Measurements from ENCODE around the gene SPNS2. TPM values are rescaled to one million over a fixed set of nuclear protein-coding genes. Genes with fewer than 3 reads are reported as not detected.

Gene SPNS2
- total RNA-seq, 8 experiments from 2014 or later = 2.2 to 25.6 (median 11.6) TPM

GRCh38 chr17:4475001-4475400, 23.7 kb upstream of the SPNS2 start:
- ATAC-seq (replicated peaks in 6 of 8) = peak in 5 of 8 experiments; percentile 17 to 46 (median 27)
- no peak overlapping the region for H3K27ac ChIP-seq
- in situ Hi-C loops (cut with MboI; ENCODE audit: low pct_unique_long_range_greater_than_20kb in 2 of 9, low sequenced_read_pairs in 9 of 9, unreplicated experiment in 9 of 9) = no loop called here
- H3K4me3 ChIP-seq = no peak overlapping the region
- H3K4me1 ChIP-seq (replicated peaks in 1 of 2) = peaks cover 4 to 10% of the 10 kb centered on the region in 2 donors
- WGBS, 10 experiments = no CpG with 5 or more reads among the region's 9 CpGs

- Histone ChIP-seq H3K4me1 (replicated peaks in 1 of 2) (peaks cover 8 to 15% of the 10 kb centered on the region in 2 donors), H3K4me3 (no peak overlapping the region), H3K27ac (no peak overlapping the region)
- 0 to 89% (median 83%) methylated on average over 1 to 5 of the region's 7 CpGs; no CpG with 5 or more reads in 7 of the 10 experiments for WGBS, 10 experiments
- ATAC-seq (replicated peaks in 6 of 8) = peak in 4 of 8 experiments; percentile 4 to 26 (median 10)
- in situ Hi-C loops (cut with MboI; ENCODE audit: low pct_unique_long_range_greater_than_20kb in 2 of 9, low sequenced_read_pairs in 9 of 9, unreplicated experiment in 9 of 9) = no loop called here
Observed at GRCh38 chr17:4475463-4475862, 23.2 kb upstream of the SPNS2 start.

DNA sequence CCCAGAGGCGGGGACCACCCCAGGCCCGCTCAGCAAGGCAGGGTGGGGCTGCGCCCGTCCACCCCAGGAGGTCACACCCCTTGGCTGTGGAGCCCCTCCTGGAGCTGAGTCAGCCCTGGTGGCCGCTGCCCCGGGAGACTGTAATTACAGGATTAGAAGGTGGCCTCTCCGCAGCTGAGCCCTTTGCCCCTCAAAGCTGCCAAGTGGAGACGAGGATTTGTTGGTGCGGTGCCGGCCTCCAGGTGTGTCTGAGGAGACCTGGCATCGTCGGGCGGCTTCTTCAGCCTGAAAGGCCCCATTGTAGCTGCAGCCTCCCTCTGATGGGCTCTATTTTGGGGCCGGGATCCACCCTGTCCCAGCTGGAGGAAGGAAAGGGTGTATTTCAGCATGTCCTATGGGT, 22.7 kb upstream of the SPNS2 start:
- in situ Hi-C loops (cut with MboI; ENCODE audit: low pct_unique_long_range_greater_than_20kb in 2 of 9, low sequenced_read_pairs in 9 of 9, unreplicated experiment in 9 of 9) = no loop called here
- Histone ChIP-seq H3K27ac (no peak overlapping the region), H3K4me3 (no peak overlapping the region), H3K4me1 (replicated peaks in 1 of 2) (peaks cover 14 to 20% of the 10 kb centered on the region in 2 donors)
- peak in 6 of 8 experiments; percentile 18 to 70 (median 45) for ATAC-seq (replicated peaks in 6 of 8)
- 9 to 87% (median 70%) methylated on average over 1 to 4 of the region's 14 CpGs; no CpG with 5 or more reads in 6 of the 10 experiments for WGBS, 10 experiments

DNA sequence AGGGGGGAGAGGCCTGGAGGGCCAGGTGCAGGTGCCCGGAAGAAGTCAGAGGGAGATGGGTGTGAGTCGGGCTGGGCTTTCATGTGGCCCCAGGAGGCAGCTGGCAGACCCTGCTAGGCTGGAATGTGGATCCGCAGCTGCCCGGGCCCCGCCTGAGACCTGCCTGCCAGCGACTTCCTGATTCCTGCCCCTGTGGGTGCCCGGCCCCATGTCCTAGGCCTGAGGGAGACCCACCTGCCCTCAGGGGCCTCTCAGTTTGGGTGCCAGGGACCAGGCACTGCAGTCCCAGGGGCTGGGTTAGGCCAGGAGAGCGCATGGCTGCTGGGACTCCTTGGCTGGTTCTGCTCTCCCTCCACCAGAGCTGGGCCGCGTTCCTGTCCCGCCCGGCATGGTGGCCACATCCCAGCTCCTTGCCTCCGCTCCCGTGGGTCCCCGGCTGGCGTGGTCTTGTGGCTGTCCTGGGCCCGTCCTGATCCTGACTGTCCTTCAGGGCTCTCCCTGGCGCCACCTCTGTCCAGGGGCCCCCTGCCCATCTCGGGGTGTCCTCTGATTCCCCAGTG, 22.1 kb upstream of the SPNS2 start:
- peak in 3 of 8 experiments; percentile 5 to 11 (median 9) for ATAC-seq (replicated peaks in 6 of 8)
- no peak overlapping the region for H3K4me3 ChIP-seq
- H3K4me1 ChIP-seq (replicated peaks in 1 of 2) = peaks cover 16 to 25% of the 10 kb centered on the region in 2 donors
- H3K27ac ChIP-seq = no peak overlapping the region
- 65 to 100% (median 79%) methylated on average over 1 to 6 of the region's 19 CpGs; no CpG with 5 or more reads in 6 of the 10 experiments for WGBS, 10 experiments
- in situ Hi-C loops (cut with MboI; ENCODE audit: low pct_unique_long_range_greater_than_20kb in 2 of 9, low sequenced_read_pairs in 9 of 9, unreplicated experiment in 9 of 9) = no loop called here

GRCh38 chr17:4477255-4477791, 21.4 kb upstream of the SPNS2 start:
- H3K4me1 ChIP-seq (replicated peaks in 1 of 2) = peaks cover 16 to 25% of the 10 kb centered on the region in 2 donors
- WGBS, 10 experiments = 36 to 83% (median 50%) methylated on average over 1 to 4 of the region's 10 CpGs; no CpG with 5 or more reads in 7 of the 10 experiments
- in situ Hi-C loops (cut with MboI; ENCODE audit: low pct_unique_long_range_greater_than_20kb in 2 of 9, low sequenced_read_pairs in 9 of 9, unreplicated experiment in 9 of 9) = no loop called here
- ATAC-seq (replicated peaks in 6 of 8) = peak in 2 of 8 experiments; percentile 15 to 25
- H3K27ac ChIP-seq = no peak overlapping the region
- H3K4me3 ChIP-seq = no peak overlapping the region

GRCh38 chr17:4478318-4478830, 20.3 kb upstream of the SPNS2 start:
- peaks cover 16 to 25% of the 10 kb centered on the region in 2 donors for H3K4me1 ChIP-seq (replicated peaks in 1 of 2)

DNA sequence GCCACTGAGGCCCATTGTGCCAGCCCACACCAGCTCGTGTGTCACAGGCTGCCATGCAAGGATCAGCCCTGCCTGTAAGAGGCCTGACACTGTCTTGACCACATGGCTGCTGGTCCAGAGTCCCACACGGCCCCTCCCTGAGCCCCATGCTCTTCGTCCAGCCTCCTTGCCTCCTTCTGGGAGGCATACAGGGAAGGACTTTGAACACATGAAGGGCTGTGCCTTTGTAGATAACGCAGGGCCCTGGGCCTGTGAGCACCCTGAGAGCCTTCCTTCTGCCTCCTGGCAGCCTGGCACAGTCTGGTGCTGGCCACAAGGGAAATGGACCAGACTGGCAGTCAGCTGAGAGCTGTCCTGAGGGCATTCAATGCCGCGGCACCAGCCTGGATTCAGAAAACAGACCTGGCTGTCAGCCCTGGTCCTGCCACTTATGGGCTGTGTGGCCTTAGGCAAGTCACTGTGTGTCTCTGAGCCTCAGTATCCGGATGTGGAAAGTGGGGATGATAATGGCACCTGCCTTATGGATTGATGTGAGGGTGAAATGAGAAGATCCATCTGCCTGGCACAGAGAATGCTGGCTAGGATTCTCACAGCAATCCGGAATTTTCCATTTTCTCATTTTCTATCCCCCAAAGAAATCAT, 19.2 kb upstream of the SPNS2 start:
- WGBS, 10 experiments = 79 to 100% (median 80%) methylated on average over 1 to 2 of the region's 8 CpGs; no CpG with 5 or more reads in 7 of the 10 experiments
- no peak overlapping the region for H3K4me3 ChIP-seq
- H3K27ac ChIP-seq = no peak overlapping the region
- H3K4me1 ChIP-seq (replicated peaks in 1 of 2) = peaks cover 16 to 25% of the 10 kb centered on the region in 2 donors
- in situ Hi-C loops (cut with MboI; ENCODE audit: low pct_unique_long_range_greater_than_20kb in 2 of 9, low sequenced_read_pairs in 9 of 9, unreplicated experiment in 9 of 9) = no loop called here
- ATAC-seq (replicated peaks in 6 of 8) = no peak

More at GRCh38 chr17:4478318-4478830, 20.3 kb upstream of the SPNS2 start:
- H3K4me3 ChIP-seq = no peak overlapping the region
- no peak for ATAC-seq (replicated peaks in 6 of 8)
- no peak overlapping the region for H3K27ac ChIP-seq
- WGBS, 10 experiments = 70 to 100% (median 73%) methylated on average over 1 to 3 of the region's 11 CpGs; no CpG with 5 or more reads in 5 of the 10 experiments
- in situ Hi-C loops (cut with MboI; ENCODE audit: low pct_unique_long_range_greater_than_20kb in 2 of 9, low sequenced_read_pairs in 9 of 9, unreplicated experiment in 9 of 9) = no loop called here

DNA sequence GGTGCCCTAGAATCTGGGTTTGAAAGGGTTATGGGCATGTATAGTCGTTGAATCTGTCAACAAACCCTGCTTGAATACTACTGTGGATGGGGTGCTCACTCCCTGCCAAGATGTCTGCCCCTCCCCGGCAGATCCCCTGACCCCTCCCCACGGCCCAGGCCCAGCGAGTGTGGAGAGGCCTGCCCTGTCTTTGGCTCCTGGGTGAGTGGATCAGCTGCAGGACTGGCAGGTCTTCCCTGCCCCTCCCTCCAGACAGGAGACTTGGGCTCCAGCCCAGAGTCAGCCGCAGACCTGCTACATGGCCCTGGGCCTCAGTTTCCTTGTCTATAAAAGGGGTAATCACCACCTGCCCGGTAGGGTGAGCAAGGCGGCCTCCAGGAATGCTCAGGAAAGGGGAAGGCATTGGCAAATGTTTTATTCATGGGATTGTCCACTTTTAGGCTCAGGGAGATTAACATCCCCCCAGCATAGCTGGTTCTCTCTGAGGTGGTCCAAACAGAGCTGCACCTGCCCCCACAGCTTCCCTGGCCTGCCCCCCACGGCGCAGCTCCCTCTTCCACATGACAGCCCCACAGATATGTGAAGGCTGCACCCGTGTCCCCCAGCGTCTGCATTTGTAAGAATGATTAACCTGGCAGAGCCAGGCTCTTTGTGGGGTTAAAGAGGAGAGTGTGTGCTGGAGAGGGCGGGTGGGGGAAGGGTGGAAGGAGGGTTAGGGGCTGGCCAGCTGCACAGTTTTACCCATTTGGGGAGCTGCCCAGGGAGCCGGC, 18.5 kb upstream of the SPNS2 start:
- WGBS, 10 experiments = 0 to 75% (median 31%) methylated on average over 1 to 7 of the region's 13 CpGs; no CpG with 5 or more reads in 6 of the 10 experiments
- ATAC-seq (replicated peaks in 6 of 8) = peak in 2 of 8 experiments; percentile 15 to 21
- peaks cover 16 to 22% of the 10 kb centered on the region in 2 donors for H3K4me1 ChIP-seq (replicated peaks in 1 of 2)
- H3K4me3 ChIP-seq = no peak overlapping the region
- in situ Hi-C loops (cut with MboI; ENCODE audit: low pct_unique_long_range_greater_than_20kb in 2 of 9, low sequenced_read_pairs in 9 of 9, unreplicated experiment in 9 of 9) = no loop called here
- no peak overlapping the region for H3K27ac ChIP-seq

GRCh38 chr17:4480929-4481898, 17.5 kb upstream of the SPNS2 start:
- ATAC-seq (replicated peaks in 6 of 8) = peak in 3 of 8 experiments; percentile 7 to 20 (median 10)
- 0 to 40% (median 14%) methylated on average over 1 to 3 of the region's 14 CpGs; no CpG with 5 or more reads in 2 of the 10 experiments for WGBS, 10 experiments

GRCh38 chr17:4482338-4483011, 16.2 kb upstream of the SPNS2 start:
- no peak overlapping the region for H3K27ac ChIP-seq
- H3K4me3 ChIP-seq = no peak overlapping the region
- H3K4me1 ChIP-seq (replicated peaks in 1 of 2) = peaks cover 12 to 19% of the 10 kb centered on the region in 2 donors
- in situ Hi-C loops (cut with MboI; ENCODE audit: low pct_unique_long_range_greater_than_20kb in 2 of 9, low sequenced_read_pairs in 9 of 9, unreplicated experiment in 9 of 9) = no loop called here
- ATAC-seq (replicated peaks in 6 of 8) = no peak
- WGBS, 10 experiments = 54 to 96% (median 72%) methylated on average over 1 to 10 of the region's 16 CpGs; no CpG with 5 or more reads in 6 of the 10 experiments

More at GRCh38 chr17:4480929-4481898, 17.5 kb upstream of the SPNS2 start:
- in situ Hi-C loops (cut with MboI; ENCODE audit: low pct_unique_long_range_greater_than_20kb in 2 of 9, low sequenced_read_pairs in 9 of 9, unreplicated experiment in 9 of 9) = no loop called here
- Histone ChIP-seq H3K27ac (no peak overlapping the region), H3K4me3 (no peak overlapping the region), H3K4me1 (replicated peaks in 1 of 2) (peaks cover 12 to 15% of the 10 kb centered on the region in 2 donors)

DNA sequence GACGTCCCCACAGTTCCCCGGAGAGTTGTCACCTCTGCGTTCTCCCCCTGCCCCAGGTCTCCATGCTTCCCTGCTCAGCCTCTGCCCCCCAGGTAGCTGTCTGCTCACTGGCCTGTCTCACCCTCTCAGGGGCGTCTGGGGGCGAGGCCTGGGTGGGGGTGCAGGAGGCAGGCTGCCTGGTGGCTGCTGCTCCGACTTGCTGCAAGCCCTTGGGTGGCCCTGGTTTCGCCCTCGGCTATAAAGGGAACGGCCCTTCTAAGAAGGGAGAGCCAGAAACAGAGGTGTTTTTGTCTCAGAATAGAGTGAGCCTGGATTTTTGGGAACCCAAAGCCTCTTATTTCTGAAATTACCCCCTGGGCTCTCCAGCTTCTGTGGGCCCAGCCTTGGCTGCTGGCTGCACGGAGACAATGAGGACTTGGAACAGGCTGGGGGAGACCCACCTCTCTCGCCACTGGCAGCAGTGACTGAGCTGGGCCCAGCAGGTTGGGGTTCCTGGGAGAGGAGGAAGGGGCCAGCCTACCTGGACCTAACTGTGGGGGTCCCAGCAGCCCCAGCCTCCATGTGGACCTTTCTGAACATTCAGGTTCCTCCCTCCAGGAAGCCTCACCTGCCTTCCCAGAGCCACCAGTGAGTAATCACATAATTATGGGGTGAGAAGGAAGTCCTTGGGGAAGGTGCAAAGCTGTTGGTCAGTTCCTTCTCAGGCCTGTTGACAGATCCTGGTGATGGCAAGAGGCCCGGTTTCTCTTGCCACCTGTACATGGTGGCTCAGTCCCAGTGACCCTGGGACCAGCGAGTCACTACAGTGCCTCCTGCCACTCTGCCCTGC, 15.5 kb upstream of the SPNS2 start:
- no peak overlapping the region for H3K4me3 ChIP-seq
- ATAC-seq (replicated peaks in 6 of 8) = no peak
- peaks cover 12 to 21% of the 10 kb centered on the region in 2 donors for H3K4me1 ChIP-seq (replicated peaks in 1 of 2)
- WGBS, 10 experiments = 33 to 76% methylated on average over 1 to 2 of the region's 13 CpGs; no CpG with 5 or more reads in 8 of the 10 experiments
- in situ Hi-C loops (cut with MboI; ENCODE audit: low pct_unique_long_range_greater_than_20kb in 2 of 9, low sequenced_read_pairs in 9 of 9, unreplicated experiment in 9 of 9) = no loop called here
- no peak overlapping the region for H3K27ac ChIP-seq

Measured in motor neuron (in vitro differentiated cells).